Adrenal gland (tissue), 5 donors: ENCODE data around the gene SP140.

Experiments used
- POLR2A ChIP-seq, 2 donors: fragments of 450-650 bp; IDR thresholded peaks; one replicate each; pipeline ENCODE4 v1.6.1; 2017; ENCODE audit warnings: antibody characterized with exemption in 2 of 2, mild to moderate bottlenecking in 2 of 2, moderate library complexity in 1 of 2
- TF ChIP-seq, protein P1 (sequence below), 6 experiments: fragments of 450-650 bp in 4 of 6; fragments of 200-600 bp in 2 of 6; sonication (generic) in 1 of 6; IDR thresholded peaks; 1 replicate in 5 of 6; 2 replicates in 1 of 6; pipeline versions ENCODE4 v1.5.1 to v1.8.0; 2016 to 2021; ENCODE audit warnings: antibody characterized with exemption in 6 of 6, mild to moderate bottlenecking in 2 of 6, moderate library complexity in 1 of 6
- donor health status: DM: no; HTN: no; CAD: no.

DNA sequence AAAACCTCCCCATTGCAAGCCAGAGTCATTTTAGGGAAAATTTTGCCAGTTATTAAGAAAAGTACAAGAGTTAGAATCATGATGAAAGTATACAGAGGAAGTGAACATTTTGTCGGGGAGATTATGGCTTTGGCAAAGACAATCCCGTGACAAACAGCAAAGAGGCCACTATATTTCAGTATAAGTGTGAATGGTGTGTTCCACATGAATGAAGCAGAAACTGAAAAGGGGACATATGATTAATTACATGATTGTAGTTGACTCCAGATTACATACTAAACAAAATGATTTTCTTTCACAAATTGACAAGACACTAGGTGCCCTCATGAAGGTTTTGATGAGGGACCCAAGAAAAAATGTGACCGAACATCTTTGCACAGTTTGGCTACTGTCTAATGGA lies 42.0 kb downstream of the SP140 start:
- TF ChIP-seq, protein P1, sequence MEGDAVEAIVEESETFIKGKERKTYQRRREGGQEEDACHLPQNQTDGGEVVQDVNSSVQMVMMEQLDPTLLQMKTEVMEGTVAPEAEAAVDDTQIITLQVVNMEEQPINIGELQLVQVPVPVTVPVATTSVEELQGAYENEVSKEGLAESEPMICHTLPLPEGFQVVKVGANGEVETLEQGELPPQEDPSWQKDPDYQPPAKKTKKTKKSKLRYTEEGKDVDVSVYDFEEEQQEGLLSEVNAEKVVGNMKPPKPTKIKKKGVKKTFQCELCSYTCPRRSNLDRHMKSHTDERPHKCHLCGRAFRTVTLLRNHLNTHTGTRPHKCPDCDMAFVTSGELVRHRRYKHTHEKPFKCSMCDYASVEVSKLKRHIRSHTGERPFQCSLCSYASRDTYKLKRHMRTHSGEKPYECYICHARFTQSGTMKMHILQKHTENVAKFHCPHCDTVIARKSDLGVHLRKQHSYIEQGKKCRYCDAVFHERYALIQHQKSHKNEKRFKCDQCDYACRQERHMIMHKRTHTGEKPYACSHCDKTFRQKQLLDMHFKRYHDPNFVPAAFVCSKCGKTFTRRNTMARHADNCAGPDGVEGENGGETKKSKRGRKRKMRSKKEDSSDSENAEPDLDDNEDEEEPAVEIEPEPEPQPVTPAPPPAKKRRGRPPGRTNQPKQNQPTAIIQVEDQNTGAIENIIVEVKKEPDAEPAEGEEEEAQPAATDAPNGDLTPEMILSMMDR (IDR thresholded peaks at IDR 0.05): no peak
- no peak for TF ChIP-seq POLR2A (IDR thresholded peaks at IDR 0.05)
